A549 (cell line): ENCODE results near the gene NRG3. TPM values are rescaled to one million over a fixed set of nuclear protein-coding genes. Genes with fewer than 3 reads are reported as not detected.

Source experiments
- ATAC-seq, 2 experiments: fragments of 200-7000 bp in 1 of 2; fragments of >200 bp in 1 of 2; cut with Nextera tagmentation in 1 of 2; cut with Tn5 transposase in 1 of 2; 3 replicates each; pipeline versions ENCODE4 v1.8.0 to v1.9.1; 2018 to 2020; ENCODE audit warnings: mild to moderate bottlenecking in 1 of 2, moderate library complexity in 1 of 2
- CTCF ChIA-PET: fragments of 300-600 bp; sonication (Branson Sonifier 250); formaldehyde crosslinking; extraction: SDS; loops from one replicate; lab custom pipeline; 2021; ENCODE audit warnings: antibody characterized with exemption, inconsistent platforms; lab: Yijun Ruan, JAX
- POLR2A ChIA-PET: fragments of 350-600 bp; formaldehyde crosslinking; extraction: SDS; loops from one replicate; lab custom pipeline; 2021; ENCODE audit warnings: antibody characterized with exemption, inconsistent platforms; lab: Yijun Ruan, JAX
- DNase-seq, 2 experiments: peaks; one replicate each; pipeline versions ENCODE4 v3.0.0 to v3.0.0-alpha.2; 2011 to 2016; ENCODE audit warnings: low read depth in 1 of 2, low spot score in 1 of 2
- FAIRE-seq: peaks from 2 replicates; lab custom pipeline; 2011; peaks lifted over from hg19 to GRCh38; lab: Jason Lieb, UNC
- H3K27ac ChIP-seq, 2 experiments: fragments of >200 bp; sonication (Bioruptor Twin); formaldehyde crosslinking; 3 replicates each; pipeline ENCODE4 v1.5.1; 2016 to 2017
- H3K4me1 ChIP-seq: fragments of >200 bp; sonication (Bioruptor Twin); formaldehyde crosslinking; 3 replicates; pipeline ENCODE4 v1.6.1; 2016
- H3K4me2 ChIP-seq: fragments of >200 bp; sonication (Bioruptor Twin); formaldehyde crosslinking; 3 replicates; pipeline ENCODE4 v1.6.1; 2016
- H3K4me3 ChIP-seq: fragments of >200 bp; sonication (Bioruptor Twin); formaldehyde crosslinking; 3 replicates; pipeline ENCODE4 v1.5.1; 2016
- H3K9me3 ChIP-seq: fragments of >200 bp; sonication (Bioruptor Twin); formaldehyde crosslinking; 3 replicates; pipeline ENCODE4 v1.6.1; 2016
- CEBPB ChIP-seq, 2 experiments: fragments of >200 bp in 1 of 2; sonication (Bioruptor Twin) in 1 of 2; formaldehyde crosslinking in 1 of 2; IDR thresholded peaks; 2 replicates each; pipeline ENCODE4 v1.6.1; 2012 to 2016
- CTCF ChIP-seq: fragments of >200 bp; sonication (Bioruptor Twin); formaldehyde crosslinking; IDR thresholded peaks from 3 replicates; pipeline ENCODE4 v1.5.1; 2016
- EHF ChIP-seq: fragments of 250-450 bp; sonication (Bioruptor Pico); IDR thresholded peaks from 2 replicates; pipeline ENCODE4 v1.5.0; 2020; ENCODE audit warnings: mild to moderate bottlenecking
- ELK1 ChIP-seq: fragments of 150-350 bp; IDR thresholded peaks from 2 replicates; pipeline ENCODE4 v1.6.1; 2014; ENCODE audit warnings: low read depth, mild to moderate bottlenecking, low read length
- FOSB ChIP-seq: fragments of 250-450 bp; sonication (Bioruptor Pico); IDR thresholded peaks from 2 replicates; pipeline ENCODE4 v1.5.0; 2020; ENCODE audit warnings: mild to moderate bottlenecking, moderate library complexity
- FOSL2 ChIP-seq, 2 experiments: fragments of 450-650 bp in 1 of 2; fragments of >200 bp in 1 of 2; sonication (Bioruptor Twin) in 1 of 2; formaldehyde crosslinking; IDR thresholded peaks; 2 replicates each; pipeline versions ENCODE4 v1.5.0 to v1.6.1; 2016 to 2020; ENCODE audit warnings: mild to moderate bottlenecking in 1 of 2, moderate library complexity in 1 of 2
- FOXS1 ChIP-seq: fragments of 250-450 bp; sonication (Bioruptor Pico); IDR thresholded peaks from 2 replicates; pipeline ENCODE4 v1.5.0; 2020; ENCODE audit warnings: mild to moderate bottlenecking, moderate library complexity
- HOXB13 ChIP-seq: fragments of 250-450 bp; sonication (Bioruptor Pico); IDR thresholded peaks from 2 replicates; pipeline ENCODE4 v1.5.0; 2020; ENCODE audit warnings: low read depth, mild to moderate bottlenecking, moderate library complexity
- MAFK ChIP-seq: fragments of 450-650 bp; IDR thresholded peaks from 2 replicates; pipeline ENCODE4 v1.6.1; 2014; ENCODE audit not compliant: partially characterized antibody
- MYC ChIP-seq: IDR thresholded peaks from 2 replicates; pipeline ENCODE4 v1.6.1; 2012; ENCODE audit warnings: mild to moderate bottlenecking, inconsistent platforms, low read length, improper control_type of control experiment, borderline replicate concordance
- RAD21 ChIP-seq, 2 experiments: fragments of >200 bp in 1 of 2; sonication (Bioruptor Twin) in 1 of 2; formaldehyde crosslinking in 1 of 2; IDR thresholded peaks in 1 of 2; conservative IDR thresholded peaks in 1 of 2; 2 replicates in 1 of 2; 3 replicates in 1 of 2; pipeline ENCODE4 v1.6.1; 2012 to 2018; ENCODE audit warnings: inconsistent platforms in 1 of 2
- TP53 ChIP-seq: fragments of 250-450 bp; sonication (Bioruptor Pico); IDR thresholded peaks from 2 replicates; pipeline ENCODE4 v1.5.0; 2021; ENCODE audit warnings: mild to moderate bottlenecking, moderate library complexity
- ZC3H11A ChIP-seq: fragments of 450-650 bp; IDR thresholded peaks from 2 replicates; pipeline ENCODE4 v1.6.1; 2014; ENCODE audit warnings: antibody characterized with exemption, mild to moderate bottlenecking
- ZSCAN20 ChIP-seq: fragments of 250-450 bp; sonication (Bioruptor Pico); IDR thresholded peaks from 2 replicates; pipeline ENCODE4 v1.8.0; 2022; ENCODE audit warnings: mild to moderate bottlenecking, moderate library complexity
- WGBS: methylation state at CpG from one replicate; pipeline ENCODE4 v1.1.6; 2017; ENCODE audit errors: missing lambda C conversion rate; 5-methylcytosine and 5-hydroxymethylcytosine counted together
- polyA plus RNA-seq, 4 experiments: library from polyadenylated mRNA; depleted of rRNA in 3 of 4; stranded (reverse); fragments of >200 nt; fragmentation: RNase III in 1 of 4; extraction: RNeasy Plus Mini Kit Qiagen cat#74134 plus additional on column Dnase treatment in 1 of 4; gene quantifications; 2 replicates in 3 of 4; 3 replicates in 1 of 4; pipeline ENCODE4 v1.2.3, GENCODE V29; 2011 to 2017
- TF ChIP-seq, protein P1 (sequence below): fragments of 200-600 bp; sonication (generic); IDR thresholded peaks from 2 replicates; pipeline ENCODE4 v1.6.1; 2016; ENCODE audit warnings: antibody characterized with exemption, mild to moderate bottlenecking, moderate library complexity

The NRG3 gene
- polyA plus RNA-seq, 2 of the 4 experiments (the other 2 are of a cell fraction) = not detected

DNA sequence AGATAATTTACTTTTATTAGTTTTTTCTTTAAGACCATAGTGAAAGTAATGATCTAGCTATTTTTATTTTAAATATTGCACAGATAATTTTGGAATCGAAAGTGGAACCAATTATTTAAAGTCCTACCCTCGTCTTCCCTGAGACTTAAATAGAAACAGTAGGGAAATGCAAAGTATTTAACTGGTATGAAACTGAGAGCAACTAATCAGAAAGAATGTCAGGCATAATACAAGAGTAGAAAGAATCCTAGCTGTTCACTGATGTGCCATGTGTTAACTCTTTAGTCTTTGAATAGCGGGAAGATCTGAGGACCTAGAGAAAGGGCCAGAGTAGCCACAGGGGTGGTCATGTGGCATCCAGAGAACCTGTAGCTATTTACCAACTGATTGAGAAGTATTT lies 630.0 kb downstream of the NRG3 start:
- 27% methylated on average over 3 of the region's 3 CpGs for WGBS
- H3K4me1 ChIP-seq = no peaks in the 10 kb centered on the region
- ChIA-PET CTCF (no interaction called here), POLR2A (no interaction called here)
- H3K4me3 ChIP-seq = no peak overlapping the region
- FAIRE-seq (no peak), DNase-seq (no peak), ATAC-seq (no peak)
- no peak overlapping the region for H3K4me2 ChIP-seq
- no peak overlapping the region for H3K27ac ChIP-seq
- TF ChIP-seq FOSL2 (IDR thresholded peaks at IDR 0.05) (no peak), FOSL2 (CRISPR knock-in tag; IDR thresholded peaks at IDR 0.05) (no peak)
- no peaks in the 10 kb centered on the region for H3K9me3 ChIP-seq

GRCh38 chr10:82506680-82507376 lies 631.8 kb downstream of the NRG3 start:
- Histone ChIP-seq H3K9me3 (no peaks in the 10 kb centered on the region), H3K4me3 (no peak overlapping the region), H3K4me2 (no peak overlapping the region), H3K4me1 (no peaks in the 10 kb centered on the region), H3K27ac (no peak overlapping the region)
- DNase-seq (no peak), ATAC-seq (no peak), FAIRE-seq (no peak)
- POLR2A ChIA-PET = no interaction called here
- CTCF ChIA-PET = no interaction called here
- TF ChIP-seq ZC3H11A (no peak), TP53 (CRISPR knock-in tag) (no peak), FOXS1 (CRISPR knock-in tag) (no peak), MAFK (no peak), HOXB13 (CRISPR knock-in tag) (no peak), EHF (no peak), CTCF (no peak), CEBPB (IDR thresholded peaks at IDR 0.05) (no peak), RAD21 (conservative IDR thresholded peaks at IDR 0.05 in 1 of 2, IDR thresholded peaks at IDR 0.05 in 1 of 2) (no peak)
- TF ChIP-seq, protein P1, sequence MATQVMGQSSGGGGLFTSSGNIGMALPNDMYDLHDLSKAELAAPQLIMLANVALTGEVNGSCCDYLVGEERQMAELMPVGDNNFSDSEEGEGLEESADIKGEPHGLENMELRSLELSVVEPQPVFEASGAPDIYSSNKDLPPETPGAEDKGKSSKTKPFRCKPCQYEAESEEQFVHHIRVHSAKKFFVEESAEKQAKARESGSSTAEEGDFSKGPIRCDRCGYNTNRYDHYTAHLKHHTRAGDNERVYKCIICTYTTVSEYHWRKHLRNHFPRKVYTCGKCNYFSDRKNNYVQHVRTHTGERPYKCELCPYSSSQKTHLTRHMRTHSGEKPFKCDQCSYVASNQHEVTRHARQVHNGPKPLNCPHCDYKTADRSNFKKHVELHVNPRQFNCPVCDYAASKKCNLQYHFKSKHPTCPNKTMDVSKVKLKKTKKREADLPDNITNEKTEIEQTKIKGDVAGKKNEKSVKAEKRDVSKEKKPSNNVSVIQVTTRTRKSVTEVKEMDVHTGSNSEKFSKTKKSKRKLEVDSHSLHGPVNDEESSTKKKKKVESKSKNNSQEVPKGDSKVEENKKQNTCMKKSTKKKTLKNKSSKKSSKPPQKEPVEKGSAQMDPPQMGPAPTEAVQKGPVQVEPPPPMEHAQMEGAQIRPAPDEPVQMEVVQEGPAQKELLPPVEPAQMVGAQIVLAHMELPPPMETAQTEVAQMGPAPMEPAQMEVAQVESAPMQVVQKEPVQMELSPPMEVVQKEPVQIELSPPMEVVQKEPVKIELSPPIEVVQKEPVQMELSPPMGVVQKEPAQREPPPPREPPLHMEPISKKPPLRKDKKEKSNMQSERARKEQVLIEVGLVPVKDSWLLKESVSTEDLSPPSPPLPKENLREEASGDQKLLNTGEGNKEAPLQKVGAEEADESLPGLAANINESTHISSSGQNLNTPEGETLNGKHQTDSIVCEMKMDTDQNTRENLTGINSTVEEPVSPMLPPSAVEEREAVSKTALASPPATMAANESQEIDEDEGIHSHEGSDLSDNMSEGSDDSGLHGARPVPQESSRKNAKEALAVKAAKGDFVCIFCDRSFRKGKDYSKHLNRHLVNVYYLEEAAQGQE = no peak
- 26% methylated on average over 3 of the region's 3 CpGs for WGBS

DNA sequence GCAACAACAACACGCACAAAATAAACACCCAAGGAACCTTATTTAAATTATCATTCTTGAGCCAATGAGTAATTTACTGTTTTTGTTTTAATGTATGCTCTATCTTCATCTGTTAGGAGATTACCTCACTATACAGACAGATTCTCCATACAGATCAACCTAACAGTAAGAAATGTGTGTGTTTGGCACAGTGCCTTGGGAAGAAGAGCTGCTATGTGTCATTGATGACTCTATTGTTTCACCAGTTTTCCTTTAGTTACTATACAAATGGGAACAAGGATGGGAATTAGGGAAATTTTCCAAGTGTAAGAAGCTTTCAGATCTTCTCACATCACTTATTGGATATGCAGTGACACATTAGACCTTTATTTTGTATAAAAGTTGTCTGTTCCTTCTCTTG lies 640.3 kb downstream of the NRG3 start:
- ChIA-PET CTCF (no interaction called here), POLR2A (no interaction called here)
- TF ChIP-seq FOSB (CRISPR knock-in tag) = no peak
- no peak for TF ChIP-seq ELK1
- no peak for TF ChIP-seq MYC
- TF ChIP-seq ZSCAN20 (CRISPR knock-in tag) = no peak
- H3K9me3 ChIP-seq = no peaks in the 10 kb centered on the region
- no peaks in the 10 kb centered on the region for H3K4me1 ChIP-seq
- H3K27ac ChIP-seq = no peak overlapping the region
- no peak overlapping the region for H3K4me2 ChIP-seq
- ATAC-seq = no peak
- no peak for DNase-seq
- FAIRE-seq = no peak
- H3K4me3 ChIP-seq = no peak overlapping the region
- WGBS = 18% methylated on average over 1 of the region's 1 CpG
